GM21717 (cell line): ENCODE results near the gene ERP29.
"Not testable (repeated sequence)": the region's sequence is repeated elsewhere in the genome, so short reads cannot be mapped to it uniquely, and the experiment has no call there.

Experiments used
- ATAC-seq: cut with Tn5 transposase; IDR thresholded peaks from one replicate; pipeline ENCODE4 v1.9.1; 2021; ENCODE audit warnings: mild to moderate bottlenecking, moderate library complexity; ENCODE audit not compliant: unreplicated experiment

Gene ERP29

GRCh38 chr12:112031472-112031871, 18.2 kb downstream of the ERP29 start:
- no peak for ATAC-seq

- ATAC-seq = no peak
These were observed 19.1 kb downstream of the ERP29 start for GRCh38 chr12:112032292-112032691.

GRCh38 chr12:112035219-112035785, 22.1 kb downstream of the ERP29 start:
- ATAC-seq = no peak

- ATAC-seq = not testable (repeated sequence)
These were observed 23.4 kb downstream of the ERP29 start for GRCh38 chr12:112036614-112037013.

- no peak for ATAC-seq
These were observed 32.8 kb downstream of the ERP29 start for GRCh38 chr12:112046003-112046402.

- ATAC-seq = no peak
These were observed 36.1 kb downstream of the ERP29 start for GRCh38 chr12:112049351-112049750.

- no peak for ATAC-seq
These were observed 47.9 kb downstream of the ERP29 start for GRCh38 chr12:112061137-112061536.

- ATAC-seq = no peak
These were observed 50.0 kb downstream of the ERP29 start for GRCh38 chr12:112063273-112063672.

GRCh38 chr12:112066566-112066965, 53.3 kb downstream of the ERP29 start:
- ATAC-seq = no peak
